ENCODE results near the gene TRIM52. TPM values are rescaled to one million over a fixed set of nuclear protein-coding genes. Genes with fewer than 3 reads are reported as not detected.

Gene TRIM52
- total and polyA plus RNA-seq, 10 donors, result 11.6 to 44.0 (median 20.9) TPM

GRCh38 chr5:181224390-181225229 is 36.3 kb downstream of the TRIM52 start:
- H3K9me3 ChIP-seq, result no peaks in the 10 kb centered on the region
- peaks cover 0 to 26% (median 12%) of the 10 kb centered on the region in 6 donors for H3K36me3 ChIP-seq
- intact Hi-C loops (cut with DNase I; ENCODE audit: low total_unique reads), result no loop called here
- peak overlapping the region; percentile 92 to 99 (median 97) for H3K27ac ChIP-seq
- peaks cover 6 to 83% (median 40%) of the 10 kb centered on the region in 6 donors for H3K4me1 ChIP-seq
- peak; percentile 91 for DNase-seq
- 46 to 63% (median 58%) methylated on average over 20 to 22 of the region's 22 CpGs for WGBS, 5 donors
- no peaks in the 10 kb centered on the region for H3K27me3 ChIP-seq (replicated peaks in 1 of 7)
- TF ChIP-seq POLR2AphosphoS5 (IDR thresholded peaks at IDR 0.05) (peak in 2 of 3 donors; percentile 43), CTCF (IDR thresholded peaks at IDR 0.05 in 8 of 11, conservative IDR thresholded peaks at IDR 0.05 in 3 of 11) (no peak), POLR2A (IDR thresholded peaks at IDR 0.05) (no peak)
- H3K4me3 ChIP-seq, result peak overlapping the region; percentile 64 to 96 (median 70)

- Histone ChIP-seq H3K36me3 (peaks cover 0 to 18% (median 9%) of the 10 kb centered on the region in 6 donors), H3K27ac (peak overlapping the region; percentile 92 to 99 (median 97)), H3K4me3 (peak overlapping the region; percentile 64 to 96 (median 70)), H3K4me1 (peaks cover 6 to 83% (median 42%) of the 10 kb centered on the region in 6 donors), H3K9me3 (no peaks in the 10 kb centered on the region), H3K27me3 (replicated peaks in 1 of 7) (no peaks in the 10 kb centered on the region)
- TF ChIP-seq POLR2AphosphoS5 (IDR thresholded peaks at IDR 0.05) (no peak), POLR2A (IDR thresholded peaks at IDR 0.05) (no peak), CTCF (IDR thresholded peaks at IDR 0.05 in 8 of 11, conservative IDR thresholded peaks at IDR 0.05 in 3 of 11) (no peak)
- DNase-seq, result no peak
- WGBS, 5 donors, result 0 to 1% (median 0%) methylated on average over 29 to 31 of the region's 31 CpGs
- intact Hi-C loops (cut with DNase I; ENCODE audit: low total_unique reads), result no loop called here
Measured at GRCh38 chr5:181223729-181224389, 37.1 kb downstream of the TRIM52 start.

DNA sequence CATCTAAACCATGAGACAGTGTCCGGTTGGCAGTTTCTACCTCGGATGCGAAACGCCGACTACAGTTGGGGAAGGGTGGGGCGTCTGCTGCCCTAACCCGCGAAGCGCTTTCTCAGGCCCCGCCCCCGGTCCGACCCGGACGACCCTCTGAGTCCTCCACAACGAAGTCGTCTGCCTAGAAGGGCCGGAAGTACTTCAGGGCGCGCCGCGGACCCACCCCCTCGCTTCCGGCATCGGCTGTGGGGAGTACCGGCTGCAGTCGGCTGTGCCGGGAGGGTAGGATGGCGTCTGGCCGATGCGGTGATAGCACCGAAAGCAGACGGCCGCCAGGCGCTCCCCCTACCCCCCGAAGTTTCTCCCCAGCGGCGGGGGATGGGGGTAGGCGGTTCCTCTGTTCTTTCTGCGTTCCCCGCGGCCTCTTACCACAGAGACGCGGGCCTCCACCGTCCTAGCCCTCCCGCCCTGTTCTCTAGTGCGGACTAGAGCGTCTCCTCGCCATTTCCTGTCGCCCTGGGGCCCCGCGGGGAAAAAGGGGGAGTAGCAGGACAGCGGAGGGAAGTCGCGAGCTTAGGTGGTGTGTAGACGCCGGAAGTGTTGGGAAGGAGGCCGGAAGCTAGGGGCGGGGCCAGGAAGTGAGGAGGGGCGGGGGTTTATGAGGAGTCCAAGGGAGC is 37.8 kb downstream of the TRIM52 start, which contains the start of gene TRIM41:
Gene TRIM41 (plus strand): TSS at position 224 of the 671 bp plus-strand sequence. CDS start 719 bp downstream, outside the sequence.
- H3K9me3 ChIP-seq, result no peaks in the 10 kb centered on the region
- TF ChIP-seq CTCF (IDR thresholded peaks at IDR 0.05 in 8 of 11, conservative IDR thresholded peaks at IDR 0.05 in 3 of 11), result peak in 8 of 11 experiments; percentile 1 to 72 (median 58)
- peak; percentile 14 to 66 (median 54) for TF ChIP-seq POLR2A (IDR thresholded peaks at IDR 0.05)
- peak; percentile 97 to 99 (median 98) for TF ChIP-seq POLR2AphosphoS5 (IDR thresholded peaks at IDR 0.05)
- peaks cover 6 to 85% (median 49%) of the 10 kb centered on the region in 6 donors for H3K4me1 ChIP-seq
- H3K36me3 ChIP-seq, result peaks cover 0 to 18% (median 9%) of the 10 kb centered on the region in 6 donors
- peak; percentile 100 for DNase-seq
- H3K4me3 ChIP-seq, result peak within 1 kb of the TSS; percentile 64 to 96 (median 70)
- H3K27me3 ChIP-seq (replicated peaks in 1 of 7), result no peaks in the 10 kb centered on the region
- 0 to 1% (median 0%) methylated on average over 41 to 59 of the region's 59 CpGs for WGBS, 5 donors
- H3K27ac ChIP-seq, result peak within 1 kb of the TSS; percentile 92 to 99 (median 97)
- intact Hi-C loops (cut with DNase I; ENCODE audit: low total_unique reads), result no loop called here
